ENCODE measurements around the gene ANXA8.

Gene ANXA8

GRCh38 chr10:47447209-47447608, 36.7 kb downstream of the ANXA8 start:
- DNase-seq: no peak

DNA sequence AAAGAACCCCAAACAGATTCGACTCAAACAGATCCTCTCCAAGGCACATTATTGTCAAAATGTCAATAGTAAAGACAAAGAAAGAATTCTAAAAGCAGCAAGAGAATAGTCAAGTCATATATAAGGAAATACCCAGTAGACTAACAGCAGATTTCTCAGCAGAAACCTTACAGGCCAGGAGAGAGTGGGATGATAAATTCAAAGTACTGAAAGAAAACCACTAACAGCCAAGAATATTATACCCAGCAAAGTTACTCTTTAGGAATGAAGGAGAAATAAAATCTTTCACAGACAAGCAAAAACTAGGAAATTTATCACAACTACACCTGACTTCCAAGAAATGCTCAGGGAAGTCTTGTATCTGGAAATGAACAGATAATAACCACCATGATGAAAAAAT, 38.2 kb downstream of the ANXA8 start:
- no peak for DNase-seq

GRCh38 chr10:47444047-47444446, 39.9 kb downstream of the ANXA8 start:
- no peak for DNase-seq

- DNase-seq: no peak
Observed at GRCh38 chr10:47443145-47443544, 40.8 kb downstream of the ANXA8 start.

DNA sequence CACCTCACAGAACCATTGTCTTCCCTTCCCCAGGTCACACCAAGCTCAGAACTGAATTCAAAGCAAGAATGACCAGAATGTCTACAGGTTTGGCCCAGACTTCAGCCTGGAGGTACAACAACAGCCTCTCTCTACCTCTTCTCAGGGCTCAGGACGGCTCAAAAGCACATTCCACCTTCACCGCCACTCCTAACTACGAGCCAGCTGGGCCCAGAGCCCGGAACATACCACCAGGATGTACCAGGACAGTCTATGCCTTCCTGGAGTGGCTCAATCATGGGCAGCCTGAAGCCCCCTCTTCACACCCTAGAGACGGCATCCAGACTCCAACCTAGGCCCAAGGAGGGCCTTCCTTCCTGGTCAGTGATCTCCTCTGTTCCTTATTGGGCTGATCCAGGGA, 41.6 kb downstream of the ANXA8 start:
- no peak for DNase-seq

- no peak for DNase-seq
Observed at GRCh38 chr10:47441938-47442337, 42.0 kb downstream of the ANXA8 start.

GRCh38 chr10:47440207-47440606, 43.7 kb downstream of the ANXA8 start:
- no peak for DNase-seq

DNA sequence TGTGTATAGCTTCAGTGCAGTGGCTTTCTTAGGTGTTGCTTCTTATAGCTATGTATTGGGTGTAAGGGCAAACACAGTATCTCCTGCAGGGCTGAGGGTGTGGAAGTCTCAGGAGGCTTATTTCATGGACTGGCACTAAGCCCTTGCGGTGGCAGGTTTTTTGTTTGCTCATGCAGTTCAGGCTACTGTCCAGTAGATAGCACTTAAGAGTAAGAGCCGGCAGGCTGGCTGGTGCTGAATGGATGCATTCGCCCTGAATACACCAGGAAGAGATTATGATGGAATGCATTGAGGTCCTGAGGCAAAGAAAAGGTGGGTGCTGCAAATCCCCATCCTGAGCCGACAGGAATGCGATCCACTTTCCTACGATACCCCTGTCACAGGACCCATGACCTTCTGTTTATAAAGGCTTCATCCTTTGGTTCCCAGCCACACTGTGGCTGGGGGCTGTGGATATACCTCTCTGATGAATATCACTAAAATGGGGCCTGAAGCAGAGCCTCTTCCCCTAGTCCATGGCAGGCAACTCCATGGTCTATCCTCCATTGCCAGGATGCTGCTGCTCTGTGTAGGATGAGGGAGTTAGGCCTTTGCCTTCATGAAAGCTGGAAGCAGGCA, 44.9 kb downstream of the ANXA8 start:
- DNase-seq: peak; percentile 76

- DNase-seq: no peak
Observed at GRCh38 chr10:47435081-47435480, 48.8 kb downstream of the ANXA8 start.

- no peak for DNase-seq
Observed at GRCh38 chr10:47425813-47426419, 58.0 kb downstream of the ANXA8 start.

DNA sequence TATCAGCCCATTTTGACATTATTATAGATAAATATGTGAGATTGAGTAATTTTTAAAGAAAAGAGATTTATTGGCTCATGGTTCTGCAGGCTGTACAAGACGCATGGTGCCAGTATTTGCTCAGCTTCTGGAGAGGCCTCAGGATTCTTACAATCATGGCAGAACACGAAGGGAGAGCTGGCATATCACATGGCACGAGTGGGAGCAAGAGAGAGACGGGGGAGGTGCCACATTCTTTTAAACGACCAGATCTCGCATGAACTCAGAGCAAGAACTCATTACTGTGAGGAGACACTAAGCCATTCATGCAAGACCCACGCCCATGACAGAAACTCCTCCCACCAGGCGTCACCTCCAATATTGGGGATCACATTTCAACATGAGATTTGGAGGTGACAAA, 59.7 kb downstream of the ANXA8 start:
- no peak for DNase-seq

DNA sequence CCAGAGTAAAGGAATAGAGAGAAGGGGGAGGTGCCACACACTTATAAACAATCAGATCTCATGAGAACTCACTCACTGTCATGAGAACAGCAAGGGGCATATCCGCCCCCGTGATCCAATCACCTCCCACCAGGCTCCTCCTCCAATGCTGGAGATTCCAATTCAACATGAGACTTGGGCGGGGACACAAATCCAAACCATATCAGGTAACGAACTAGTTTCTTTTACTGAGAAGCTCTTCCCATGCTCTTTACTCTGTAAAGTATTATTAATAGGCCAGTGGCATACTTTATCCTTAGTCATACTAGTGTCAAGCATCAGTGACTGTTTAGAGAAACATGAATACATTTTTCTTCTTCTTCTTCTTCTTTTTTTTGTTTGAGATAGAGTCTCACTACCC, 60.4 kb downstream of the ANXA8 start:
- peak; percentile 56 for DNase-seq

DNA sequence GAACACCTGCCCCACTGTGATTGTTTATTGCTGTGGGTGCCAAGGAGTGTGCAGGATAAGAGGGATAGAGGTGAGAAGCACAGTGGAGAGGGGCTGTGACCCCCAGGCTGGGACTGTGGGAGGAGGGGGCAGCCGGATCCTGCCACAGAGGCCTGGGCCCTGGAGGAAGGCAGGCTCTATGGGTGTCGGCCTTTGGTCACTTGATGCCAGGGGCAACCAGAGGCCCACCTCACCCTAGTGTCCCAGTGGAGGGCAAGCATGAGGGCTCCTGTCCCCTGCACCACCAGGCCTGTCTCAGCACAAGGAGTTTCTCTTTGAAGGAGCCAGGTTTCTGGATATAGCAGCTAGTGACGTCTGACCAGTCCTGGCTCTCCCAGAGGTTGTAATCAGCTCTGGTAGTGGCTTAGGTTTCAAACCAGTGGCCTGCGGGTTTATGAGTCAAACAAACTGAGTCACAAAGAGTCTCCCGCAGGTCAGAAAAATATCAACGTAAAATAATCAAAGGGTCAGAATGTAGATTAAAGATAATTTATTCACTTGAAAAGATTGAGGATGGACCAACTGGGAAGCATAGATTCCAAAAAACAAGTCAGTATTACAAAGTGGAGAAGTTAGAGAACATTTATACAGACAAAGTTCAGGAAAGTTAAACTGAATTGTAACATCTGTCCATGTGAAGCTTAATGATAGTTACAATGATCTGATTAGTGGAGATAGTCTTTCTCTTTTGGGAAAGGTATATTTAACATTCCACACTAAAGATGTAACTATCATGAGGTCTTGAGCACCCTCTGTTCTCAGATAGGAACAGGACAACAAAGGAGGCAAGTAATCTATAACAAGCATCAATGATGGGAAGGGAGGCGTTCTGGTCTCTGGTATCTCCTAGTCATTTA, 62.6 kb downstream of the ANXA8 start:
- no peak for DNase-seq

GRCh38 chr10:47420305-47421056, 63.4 kb downstream of the ANXA8 start:
- no peak for DNase-seq

GRCh38 chr10:47419421-47419820, 64.5 kb downstream of the ANXA8 start:
- DNase-seq: no peak

DNA sequence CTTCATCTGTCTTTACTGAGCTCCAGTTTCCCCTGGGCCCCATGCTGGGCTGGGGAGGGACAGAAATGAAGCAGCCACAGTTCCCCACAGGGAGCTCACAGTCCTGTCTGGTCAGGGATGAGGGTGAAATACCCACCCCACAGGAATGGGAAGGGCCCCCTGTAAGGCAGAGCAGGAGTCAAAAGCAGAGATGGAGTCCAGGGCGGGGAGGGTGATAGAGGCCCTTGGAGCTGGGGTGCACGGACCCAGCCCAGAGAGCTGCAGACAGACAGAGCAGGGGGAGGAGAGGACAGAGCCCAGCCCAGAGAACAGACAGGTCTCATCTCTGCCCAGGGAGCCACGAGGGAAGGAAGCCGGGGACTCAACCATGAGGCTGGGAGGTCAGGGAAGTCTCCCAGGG, 64.9 kb downstream of the ANXA8 start:
- no peak for DNase-seq

- DNase-seq: no peak
Observed at GRCh38 chr10:47418321-47418720, 65.6 kb downstream of the ANXA8 start.

Measured in kidney glomerular epithelial cell (primary cell).